Upper lobe of right lung (tissue), 1 donor: ENCODE measurements around the gene CLCN1. TPM values are rescaled to one million over a fixed set of nuclear protein-coding genes. Genes with fewer than 3 reads are reported as not detected.

Experiments used
- ATAC-seq: fragments of 200-7000 bp; cut with Tn5 transposase; one replicate; pipeline ENCODE4 v1.9.1; 2020; ENCODE audit warnings: mild to moderate bottlenecking, moderate library complexity
- DNase-seq: peaks from one replicate; pipeline ENCODE4 v3.0.0-alpha.2; 2020
- H3K27ac ChIP-seq: fragments of 200-600 bp; one replicate; pipeline ENCODE4 v1.8.0; 2022
- H3K27me3 ChIP-seq: fragments of 200-600 bp; one replicate; pipeline ENCODE4 v1.8.0; 2022; ENCODE audit warnings: mild to moderate bottlenecking
- H3K36me3 ChIP-seq: fragments of 200-600 bp; one replicate; pipeline ENCODE4 v1.8.0; 2022
- H3K4me1 ChIP-seq: fragments of 200-600 bp; one replicate; pipeline ENCODE4 v1.8.0; 2022
- H3K4me3 ChIP-seq: fragments of 200-600 bp; one replicate; pipeline ENCODE4 v1.8.0; 2022; ENCODE audit warnings: mild to moderate bottlenecking
- H3K9me3 ChIP-seq: fragments of 200-600 bp; one replicate; pipeline ENCODE4 v1.8.0; 2022
- CTCF ChIP-seq: fragments of 200-600 bp; IDR thresholded peaks from one replicate; pipeline ENCODE4 v1.8.0; 2022; ENCODE audit warnings: antibody characterized with exemption
- intact Hi-C: fragments of 100-400 bp; cut with DNase I; formaldehyde crosslinking; loops from one replicate; pipeline ENCODE4 v1.11.0; 2022
- total RNA-seq: library from RNA; stranded (reverse); fragmentation: NEBNext Ultra II Directional; extraction: Animal tissue kit (Norgen Biotek cat#: 25700); gene quantifications from one replicate; pipeline ENCODE4 v1.2.1, GENCODE V29; 2021
- donor health status: DM: no; HTN: yes; CAD: no; lungs with severe emphysema.

The CLCN1 gene
- total RNA-seq, 1 donor from 2014 or later, result not detected

- Histone ChIP-seq H3K4me3 (no peak overlapping the region), H3K27me3 (no peaks in the 10 kb centered on the region), H3K36me3 (peaks cover 90% of the 10 kb centered on the region), H3K4me1 (peaks cover 13% of the 10 kb centered on the region), H3K9me3 (no peaks in the 10 kb centered on the region), H3K27ac (no peak overlapping the region)
- intact Hi-C loops, result loop anchor here (10.0 kb wide), 1 partner anchor 59 kb away; no protein-coding TSS in a partner anchor
- no peak for TF ChIP-seq CTCF
- no peak for ATAC-seq
- DNase-seq, result no peak
Measured at GRCh38 chr7:143303733-143304132, 12.2 kb upstream of the CLCN1 start.

GRCh38 chr7:143304938-143305337, 11.0 kb upstream of the CLCN1 start:
- Histone ChIP-seq H3K4me1 (peaks cover 11% of the 10 kb centered on the region), H3K36me3 (peaks cover 79% of the 10 kb centered on the region), H3K9me3 (no peaks in the 10 kb centered on the region), H3K27ac (no peak overlapping the region), H3K27me3 (no peaks in the 10 kb centered on the region), H3K4me3 (no peak overlapping the region)
- TF ChIP-seq CTCF, result no peak
- ATAC-seq, result no peak
- DNase-seq, result no peak
- intact Hi-C loops, result loop anchor here (10.0 kb wide), 1 partner anchor 60 kb away; no protein-coding TSS in a partner anchor

DNA sequence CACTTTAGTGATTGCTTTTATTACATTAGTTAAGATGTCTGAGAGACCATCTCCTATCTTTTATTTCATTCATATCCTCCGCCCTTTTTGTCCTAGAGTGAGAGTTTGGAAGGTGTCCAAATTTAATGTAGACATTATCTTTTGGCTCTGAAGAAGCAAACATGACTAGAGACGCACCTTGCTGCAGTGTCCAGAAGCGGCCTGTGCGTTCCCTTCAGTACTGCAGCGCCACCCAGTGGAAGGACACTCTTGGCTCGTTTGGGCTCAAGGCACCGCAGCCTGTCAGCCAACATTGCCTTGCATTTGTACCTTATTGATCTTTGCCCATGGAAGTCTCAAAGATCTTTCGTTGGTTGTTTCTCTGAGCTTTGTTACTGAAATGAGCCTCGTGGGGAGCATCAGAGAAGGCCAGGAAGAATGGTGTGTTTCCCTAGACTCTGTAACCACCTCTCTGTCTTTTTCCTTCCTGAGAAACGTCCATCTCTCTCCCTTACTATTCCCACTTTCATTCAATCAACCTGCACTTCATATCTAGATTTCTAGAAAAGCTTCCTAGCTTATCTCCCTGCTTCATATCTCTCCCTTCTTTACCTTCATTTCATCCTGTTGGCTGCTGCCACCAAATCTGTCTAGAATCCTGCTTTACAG, 10.4 kb upstream of the CLCN1 start:
- ATAC-seq (peak; percentile 86), DNase-seq (peak; percentile 84)
- Histone ChIP-seq H3K4me3 (no peak overlapping the region), H3K9me3 (no peaks in the 10 kb centered on the region), H3K36me3 (peaks cover 73% of the 10 kb centered on the region), H3K27ac (no peak overlapping the region), H3K4me1 (peaks cover 5% of the 10 kb centered on the region), H3K27me3 (no peaks in the 10 kb centered on the region)
- TF ChIP-seq CTCF, result peak; percentile 70
- intact Hi-C loops, result loop anchor here (10.0 kb wide), 1 partner anchor 61 kb away; no protein-coding TSS in a partner anchor

GRCh38 chr7:143308632-143309031, 7.3 kb upstream of the CLCN1 start:
- H3K4me1 ChIP-seq, result no peaks in the 10 kb centered on the region
- no peak overlapping the region for H3K27ac ChIP-seq
- H3K9me3 ChIP-seq, result no peaks in the 10 kb centered on the region
- DNase-seq, result no peak
- intact Hi-C loops, result loop anchor here (10.0 kb wide), 1 partner anchor 64 kb away; no protein-coding TSS in a partner anchor
- H3K27me3 ChIP-seq, result no peaks in the 10 kb centered on the region
- H3K36me3 ChIP-seq, result peaks cover 43% of the 10 kb centered on the region
- TF ChIP-seq CTCF, result no peak
- no peak for ATAC-seq
- H3K4me3 ChIP-seq, result no peak overlapping the region

DNA sequence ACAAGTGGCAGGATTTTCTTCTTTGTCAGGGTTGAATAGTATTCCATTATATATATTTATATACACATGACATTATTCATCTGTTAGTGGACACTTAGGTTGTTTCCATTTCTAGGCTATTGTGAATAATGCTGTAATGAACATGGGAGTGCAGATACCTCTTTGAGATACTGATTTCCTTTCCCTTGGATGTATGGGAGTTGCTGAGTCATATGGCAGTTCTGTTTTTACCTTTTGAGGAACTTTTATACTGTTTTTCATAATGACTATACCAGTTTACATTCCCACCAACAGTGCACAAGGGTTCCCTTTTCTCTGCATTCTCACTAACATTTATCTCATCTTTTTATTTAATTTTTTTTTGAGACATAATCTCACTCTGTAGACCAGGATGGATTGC, 1.8 kb upstream of the CLCN1 start:
- DNase-seq (no peak), ATAC-seq (no peak)
- Histone ChIP-seq H3K4me1 (no peaks in the 10 kb centered on the region), H3K36me3 (no peaks in the 10 kb centered on the region), H3K9me3 (no peaks in the 10 kb centered on the region), H3K27ac (no peak overlapping the region), H3K27me3 (no peaks in the 10 kb centered on the region), H3K4me3 (no peak overlapping the region)
- no peak for TF ChIP-seq CTCF
- intact Hi-C loops, result no loop called here
